Left cardiac atrium (tissue), 4 donors: Measurements from ENCODE around the gene TMEM178A. TPM values are rescaled to one million over a fixed set of nuclear protein-coding genes. Genes with fewer than 3 reads are reported as not detected.
"Not testable (repeated sequence)": the region's sequence is repeated elsewhere in the genome, so short reads cannot be mapped to it uniquely, and the experiment has no call there.

Experiments
- ATAC-seq, 2 donors: fragments of 200-7000 bp; cut with Tn5 transposase; one replicate each; pipeline ENCODE4 v1.9.1; 2020; ENCODE audit warnings: mild to moderate bottlenecking in 2 of 2, moderate library complexity in 2 of 2
- DNase-seq: peaks from one replicate; pipeline ENCODE4 v3.0.0-alpha.2; 2020
- intact Hi-C, 2 donors: fragments of 100-400 bp; cut with DNase I; formaldehyde crosslinking; loops; one replicate each; pipeline versions ENCODE4 v1.14.1 to v1.15.1; 2022 to 2023
- total RNA-seq, 2 donors: library from RNA; stranded (reverse); fragmentation: NEBNext Ultra II Directional; extraction: Animal tissue kit (Norgen Biotek cat#: 25700); gene quantifications; one replicate each; pipeline ENCODE4 v1.2.1, GENCODE V29; 2021
- donor health status: DM: no; HTN: yes; CAD: no.
- donor health status: DM: no; HTN: yes; CAD: no; lungs with severe emphysema.
- donor health status: DM: yes; HTN: yes; CAD: no.
- donor health status: Dilated cardiomyopathy.

The TMEM178A gene
- total RNA-seq, 2 donors from 2014 or later: 2.0 to 5.4 TPM

DNA sequence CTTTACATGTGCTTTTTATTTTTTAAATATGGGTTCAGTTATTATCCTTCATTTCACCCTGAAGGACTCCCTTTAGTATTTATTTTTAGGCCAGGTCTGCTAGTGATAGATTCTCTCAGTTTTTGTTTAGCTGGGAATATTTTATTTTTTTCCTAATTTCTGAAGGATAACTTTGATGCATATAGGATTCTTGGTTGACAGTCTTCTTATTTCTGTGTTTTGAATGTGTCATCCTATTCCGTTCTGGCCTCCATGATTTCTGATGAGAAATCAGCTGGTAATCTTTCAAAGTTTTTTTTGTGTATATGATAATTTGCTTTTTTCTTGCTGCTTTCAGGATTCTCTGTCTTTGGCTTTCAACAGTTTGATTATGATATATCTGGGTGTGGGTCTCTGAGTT, 35.4 kb downstream of the TMEM178A start:
- no peak for DNase-seq
- intact Hi-C loops: no loop called here
- ATAC-seq: no peak

DNA sequence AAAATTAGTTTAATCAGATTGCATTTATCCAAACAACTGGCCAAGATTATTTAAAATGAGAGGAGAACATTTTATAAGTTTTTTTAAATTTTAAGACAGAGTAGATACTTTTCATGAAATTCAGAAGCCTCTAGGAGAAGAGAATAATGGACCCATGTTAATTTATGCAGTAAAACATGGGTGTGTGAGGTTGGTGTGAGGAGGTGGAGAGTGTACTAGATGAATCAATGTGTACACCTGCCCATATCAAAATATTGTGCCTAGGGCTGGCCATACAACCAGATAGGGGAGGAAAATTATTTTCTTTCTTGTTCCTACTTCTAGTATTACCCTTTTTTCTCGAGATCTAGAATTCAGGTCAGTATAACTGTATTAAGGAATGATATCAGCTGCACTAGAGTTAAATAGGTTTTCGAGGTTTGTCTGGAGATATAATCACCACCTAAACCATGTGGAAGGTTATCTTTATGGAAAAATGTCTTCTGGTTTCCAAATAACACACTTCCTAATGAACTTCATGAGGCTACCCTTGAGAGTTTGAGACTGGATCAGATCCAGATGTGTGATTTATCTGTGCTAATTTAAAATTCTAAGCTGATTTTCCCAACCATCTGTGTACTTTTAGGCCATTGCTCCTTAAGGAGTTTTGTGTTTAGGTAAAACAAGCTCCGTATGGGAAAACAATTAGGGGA, 37.6 kb downstream of the TMEM178A start:
- intact Hi-C loops: no loop called here
- ATAC-seq (no peak), DNase-seq (no peak)

DNA sequence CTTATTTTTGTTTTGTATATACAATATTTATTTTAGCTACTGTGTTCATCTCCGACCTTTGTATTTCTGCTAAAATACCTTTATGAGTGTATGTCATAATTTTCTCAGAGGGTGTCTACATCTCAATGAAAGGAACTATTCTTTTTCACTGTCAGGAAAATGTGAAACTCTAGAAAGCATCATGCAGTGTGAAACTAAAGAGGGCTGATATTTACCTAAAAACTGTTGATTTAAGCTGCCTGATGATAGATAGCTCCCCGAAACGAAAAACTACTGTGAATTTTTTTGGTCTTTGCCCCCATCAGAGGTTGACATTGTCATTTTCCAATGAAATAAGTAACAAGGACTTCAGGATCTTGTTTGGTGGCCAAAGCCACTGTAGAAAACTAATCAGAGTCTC, 38.8 kb downstream of the TMEM178A start:
- DNase-seq (no peak), ATAC-seq (no peak)
- intact Hi-C loops: no loop called here

DNA sequence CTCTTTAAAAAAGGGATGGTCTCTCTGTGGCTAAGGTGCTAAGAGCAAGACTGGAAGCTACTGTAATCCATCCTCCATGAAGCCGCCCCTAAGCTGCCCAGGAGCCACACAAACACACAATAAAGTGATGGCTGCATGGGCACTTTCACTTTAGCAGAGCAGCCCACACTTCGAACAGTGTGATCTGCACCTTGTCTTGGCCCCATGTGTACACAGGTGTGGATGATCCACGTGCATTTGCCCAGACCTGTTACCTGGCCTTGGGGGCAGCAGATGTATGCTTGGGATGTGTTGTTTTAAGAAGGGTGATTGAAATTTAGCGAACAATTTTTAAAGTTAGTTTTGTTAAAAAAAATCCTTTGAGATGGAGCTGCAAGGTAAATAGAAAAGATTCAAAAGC, 39.9 kb downstream of the TMEM178A start:
- ATAC-seq: no peak
- no peak for DNase-seq
- intact Hi-C loops: no loop called here

DNA sequence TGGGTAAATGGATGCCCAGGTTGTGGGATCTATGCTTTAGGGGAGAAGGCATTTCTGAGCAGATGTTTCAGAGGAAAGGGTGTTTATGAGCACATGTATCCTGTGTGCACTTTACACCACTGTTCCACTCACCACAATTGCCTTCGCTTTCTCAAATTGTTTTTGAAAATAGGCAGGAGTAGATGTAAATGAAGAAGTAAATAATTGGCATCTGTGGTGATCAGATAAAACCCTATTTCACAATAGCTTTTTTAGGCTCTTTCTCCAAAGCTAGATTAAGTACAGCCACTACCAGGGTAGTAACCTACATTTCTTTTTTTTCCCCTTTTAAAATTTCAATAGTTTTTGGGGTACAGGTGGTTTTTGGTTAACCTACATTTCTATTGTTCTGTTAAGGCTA, 40.6 kb downstream of the TMEM178A start:
- intact Hi-C loops: no loop called here

DNA sequence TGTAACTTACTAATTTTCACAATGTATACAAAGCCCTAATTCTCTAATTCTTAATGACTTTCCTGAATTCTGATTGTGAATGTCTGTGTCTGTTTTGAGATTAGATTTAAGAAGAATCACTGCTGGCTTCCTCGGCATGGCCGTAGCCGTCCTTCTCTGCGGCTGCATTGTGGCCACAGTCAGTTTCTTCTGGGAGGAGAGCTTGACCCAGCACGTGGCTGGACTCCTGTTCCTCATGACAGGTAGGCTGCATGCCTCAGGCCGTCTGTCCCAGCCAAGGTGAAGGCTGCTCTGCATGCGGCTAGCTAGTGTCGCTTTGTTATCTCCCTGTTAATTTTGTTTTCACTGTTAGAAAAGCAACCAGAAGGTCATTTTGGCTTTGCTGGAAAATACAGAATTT, 41.2 kb downstream of the TMEM178A start:
- DNase-seq: no peak
- no peak for ATAC-seq
- intact Hi-C loops: no loop called here

More for the DNA sequence above, 40.6 kb downstream of the TMEM178A start:
- ATAC-seq (no peak), DNase-seq (no peak)

DNA sequence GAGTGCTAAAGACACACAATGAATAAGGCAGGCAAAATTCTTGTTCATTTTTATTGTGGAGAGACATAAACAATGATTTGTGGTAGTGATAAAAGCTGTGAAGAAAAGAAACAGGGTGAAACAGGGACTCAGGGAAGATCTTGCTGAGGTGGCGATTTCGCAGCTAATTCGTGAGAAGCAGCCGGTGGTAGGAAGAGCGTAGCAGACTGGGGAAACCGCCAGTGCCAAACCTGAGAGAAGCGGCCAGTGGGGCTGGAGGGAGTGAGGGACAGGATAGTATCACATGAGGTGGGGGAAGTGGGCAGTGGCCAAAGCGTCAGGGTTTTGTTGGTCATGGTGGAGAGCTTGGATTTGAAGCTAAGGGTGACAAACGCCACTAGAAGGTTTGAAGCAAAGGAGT, 42.3 kb downstream of the TMEM178A start:
- intact Hi-C loops: no loop called here
- ATAC-seq (no peak), DNase-seq (no peak)

DNA sequence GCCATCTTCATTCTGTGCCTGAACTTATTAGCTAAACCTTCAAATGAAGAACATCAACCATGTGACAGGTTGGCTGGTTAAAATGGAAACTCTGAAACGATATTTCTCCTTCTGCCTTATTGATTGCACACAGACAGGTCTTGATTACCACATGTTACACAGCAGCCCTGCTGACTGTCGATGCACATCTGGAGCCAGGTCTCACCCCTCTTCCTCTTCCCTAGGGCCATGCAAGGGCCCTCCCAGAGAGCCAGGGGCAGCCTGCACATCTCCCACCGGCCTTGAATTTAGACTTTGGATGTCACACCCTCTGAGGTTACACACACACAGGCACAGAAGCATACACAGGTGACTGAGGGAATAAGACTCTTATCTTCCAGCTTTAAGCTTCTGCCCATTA, 45.1 kb downstream of the TMEM178A start:
- intact Hi-C loops: no loop called here
- no peak for DNase-seq
- no peak for ATAC-seq

DNA sequence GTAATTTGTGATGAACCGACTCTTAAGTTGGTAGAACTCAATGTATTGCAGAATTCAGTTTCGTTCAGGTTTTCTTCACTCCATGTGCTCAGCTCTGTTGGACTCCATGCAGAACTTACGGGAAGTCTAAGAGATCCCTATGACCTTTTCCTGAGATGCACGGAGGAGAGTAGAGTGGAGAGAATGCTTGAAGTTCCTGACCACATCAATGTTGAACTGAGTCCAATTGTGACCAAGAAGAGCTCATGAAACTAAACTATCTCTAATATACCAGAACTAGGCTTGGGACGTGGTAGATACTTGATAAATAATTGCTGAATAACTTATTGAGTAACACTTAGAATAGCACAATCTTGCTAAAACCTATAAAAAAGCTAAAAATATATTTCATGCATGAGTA, 47.2 kb downstream of the TMEM178A start:
- intact Hi-C loops: no loop called here
- DNase-seq (no peak), ATAC-seq (no peak)

DNA sequence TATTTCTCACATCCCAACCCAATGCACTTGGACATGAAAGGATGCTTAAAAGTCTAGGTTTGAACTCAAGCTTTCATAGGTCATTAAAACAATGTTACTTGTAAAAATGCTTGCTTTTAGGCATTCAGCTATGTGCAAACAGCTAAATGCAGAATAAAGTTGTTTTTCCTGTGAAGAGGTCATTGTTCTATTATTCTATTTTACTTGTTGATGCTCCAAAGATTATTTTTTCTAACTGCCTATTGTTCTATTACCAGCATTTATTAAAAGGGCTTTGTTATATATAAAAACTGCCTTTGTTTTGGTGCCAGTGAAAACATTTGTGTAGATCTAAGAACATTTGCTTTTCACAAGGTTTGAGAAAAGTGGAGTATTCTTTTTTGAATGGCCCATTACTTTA, 49.4 kb downstream of the TMEM178A start:
- DNase-seq (no peak), ATAC-seq (no peak)
- intact Hi-C loops: no loop called here

DNA sequence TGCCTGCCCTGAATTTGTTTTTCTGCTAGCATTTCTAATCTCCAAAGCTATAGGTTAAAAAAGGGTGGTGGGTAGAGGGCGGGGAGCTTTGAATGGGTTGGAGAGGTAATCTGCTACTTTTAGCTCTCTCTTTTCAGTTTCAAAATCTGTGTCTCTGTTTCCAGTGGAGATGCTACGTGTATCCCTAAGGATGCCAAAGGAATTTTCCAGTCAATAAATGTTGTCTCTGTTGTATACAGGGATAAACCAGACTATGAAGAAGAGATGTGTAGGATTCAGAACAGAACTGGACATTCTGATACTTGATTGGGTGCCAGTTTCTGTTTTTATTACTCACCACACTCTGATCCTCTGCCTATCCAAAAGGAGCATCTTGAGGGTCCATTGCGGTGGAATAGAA, 50.1 kb downstream of the TMEM178A start:
- intact Hi-C loops: no loop called here
- no peak for ATAC-seq
- DNase-seq: no peak

DNA sequence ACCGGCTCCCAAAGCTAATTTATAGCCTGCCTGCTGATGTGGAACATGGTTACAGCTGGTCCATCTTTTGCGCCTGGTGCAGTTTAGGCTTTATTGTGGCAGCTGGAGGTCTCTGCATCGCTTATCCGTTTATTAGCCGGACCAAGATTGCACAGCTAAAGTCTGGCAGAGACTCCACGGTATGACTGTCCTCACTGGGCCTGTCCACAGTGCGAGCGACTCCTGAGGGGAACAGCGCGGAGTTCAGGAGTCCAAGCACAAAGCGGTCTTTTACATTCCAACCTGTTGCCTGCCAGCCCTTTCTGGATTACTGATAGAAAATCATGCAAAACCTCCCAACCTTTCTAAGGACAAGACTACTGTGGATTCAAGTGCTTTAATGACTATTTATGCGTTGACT, 51.4 kb downstream of the TMEM178A start:
- no peak for DNase-seq
- intact Hi-C loops: no loop called here
- no peak for ATAC-seq

DNA sequence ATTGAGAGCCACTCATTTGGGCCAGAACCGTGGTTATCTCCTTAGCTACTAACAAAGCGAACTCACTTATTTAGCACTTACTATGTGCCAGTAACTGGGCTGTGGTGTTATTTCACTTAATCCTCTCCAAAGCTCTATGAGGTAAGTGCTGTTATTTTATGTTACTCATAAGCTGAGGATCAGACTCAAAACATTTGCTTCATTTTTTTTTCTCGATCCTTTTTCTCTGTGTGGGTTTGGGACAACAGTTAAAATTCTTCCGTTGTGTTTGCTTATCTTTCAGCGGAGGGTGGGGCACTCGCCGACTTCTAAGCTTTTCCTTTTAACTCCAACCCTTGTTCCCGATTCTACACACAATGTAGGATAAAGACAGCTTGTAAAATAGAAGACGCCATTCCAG, 52.8 kb downstream of the TMEM178A start:
- intact Hi-C loops: no loop called here
- ATAC-seq (peak in 1 of 2 donors; percentile 77), DNase-seq (no peak)

DNA sequence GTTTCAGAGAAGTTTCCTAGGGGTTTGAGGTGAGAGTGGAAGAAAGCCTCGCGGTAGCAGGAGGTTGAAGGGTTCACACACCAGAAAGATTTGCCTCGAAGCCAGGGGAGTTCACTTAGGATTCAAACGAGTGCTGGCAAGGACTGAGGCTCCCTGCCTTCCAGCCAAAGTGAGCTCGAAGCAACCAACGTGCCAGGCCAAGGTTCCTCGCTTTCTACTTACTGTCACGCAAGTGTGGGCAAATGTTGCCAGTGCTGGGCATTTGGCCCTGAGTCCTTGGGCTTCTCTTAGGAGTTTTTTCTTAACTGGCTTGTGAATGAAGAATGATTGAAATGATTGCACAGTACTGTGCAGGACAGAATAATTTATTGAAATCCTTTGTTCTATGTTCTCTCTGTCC, 53.6 kb downstream of the TMEM178A start:
- DNase-seq (no peak), ATAC-seq (peak in 1 of 2 donors; percentile 78)
- intact Hi-C loops: no loop called here

DNA sequence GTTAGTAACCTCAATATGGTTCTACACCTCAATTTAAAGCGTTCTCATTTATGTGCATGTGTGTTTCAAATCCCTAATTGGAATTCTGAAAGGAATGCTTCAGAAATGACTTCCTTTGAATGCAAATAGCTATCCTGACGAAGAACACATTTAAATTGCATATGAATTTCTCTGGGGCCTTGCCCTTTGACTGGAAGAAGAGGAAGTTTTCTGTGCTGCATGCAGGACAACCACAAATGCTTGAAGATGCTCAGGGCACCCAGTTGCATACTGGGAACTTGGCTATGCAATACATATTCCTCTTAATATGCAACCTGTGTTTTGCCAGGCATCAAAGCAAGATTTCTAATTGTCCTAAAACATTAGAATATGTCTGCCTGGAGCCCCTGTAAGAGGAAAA, 55.3 kb downstream of the TMEM178A start:
- DNase-seq (no peak), ATAC-seq (no peak)
- intact Hi-C loops: no loop called here

DNA sequence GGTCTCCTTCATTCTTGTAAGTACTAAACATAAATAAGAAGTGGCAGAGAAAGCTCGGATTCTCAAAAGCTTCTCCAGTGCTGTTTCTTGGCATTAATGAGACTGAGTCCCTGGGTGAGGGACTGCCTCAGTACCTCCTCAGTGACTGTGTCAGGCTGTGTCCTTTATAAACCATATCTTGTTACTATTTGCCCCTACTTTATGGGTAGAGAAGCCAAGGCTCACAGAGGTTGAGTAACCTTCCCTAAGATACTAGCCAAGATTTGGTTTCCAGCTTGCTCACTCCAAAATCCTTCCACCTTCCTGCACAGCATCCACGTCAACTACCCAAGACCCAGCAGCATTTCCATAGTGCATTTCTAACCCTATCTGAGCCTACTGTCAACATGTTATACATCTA, 57.8 kb downstream of the TMEM178A start:
- DNase-seq (no peak), ATAC-seq (no peak)
- intact Hi-C loops: no loop called here

DNA sequence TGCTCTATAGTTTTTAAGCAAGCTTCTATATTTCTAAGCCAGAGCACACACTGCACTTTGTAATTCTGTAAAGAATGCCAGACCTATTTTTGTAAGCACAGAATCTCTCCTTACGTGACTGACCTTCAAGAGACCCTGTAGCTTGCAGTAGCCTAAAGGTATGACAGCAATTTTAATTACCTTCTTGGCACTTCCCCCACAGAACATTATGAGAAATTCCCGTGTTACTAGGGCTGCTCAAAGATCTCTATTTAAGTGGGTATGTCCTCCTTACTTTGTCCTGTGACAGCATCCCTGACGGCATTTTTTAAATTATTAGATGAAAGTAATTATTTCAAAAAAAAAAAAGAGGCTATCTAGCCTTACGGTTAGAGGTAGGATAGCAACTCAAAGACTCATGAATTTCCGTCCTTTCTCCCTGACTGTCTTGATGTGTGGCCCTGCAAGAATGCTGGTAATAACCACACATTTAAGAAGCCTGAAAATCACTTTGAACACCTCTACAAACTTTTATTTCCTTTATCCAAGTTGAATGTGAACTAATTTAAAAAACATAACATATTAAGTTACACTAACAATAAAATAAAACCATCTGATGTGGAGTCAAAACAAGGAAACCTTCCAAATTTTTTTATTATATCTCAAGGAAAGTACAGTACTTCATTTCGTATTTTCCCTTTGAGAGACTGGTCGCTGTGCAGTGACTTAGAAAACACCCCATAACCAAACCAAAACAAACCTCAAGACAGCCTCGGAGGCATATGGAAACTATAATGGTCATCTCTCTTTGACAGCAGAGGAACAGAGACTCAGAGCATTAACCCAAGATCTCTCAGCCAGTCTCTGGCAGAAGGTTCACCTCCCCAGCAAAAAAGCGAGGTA, 58.5 kb downstream of the TMEM178A start:
- intact Hi-C loops: no loop called here
- DNase-seq: no peak
- ATAC-seq: no peak

DNA sequence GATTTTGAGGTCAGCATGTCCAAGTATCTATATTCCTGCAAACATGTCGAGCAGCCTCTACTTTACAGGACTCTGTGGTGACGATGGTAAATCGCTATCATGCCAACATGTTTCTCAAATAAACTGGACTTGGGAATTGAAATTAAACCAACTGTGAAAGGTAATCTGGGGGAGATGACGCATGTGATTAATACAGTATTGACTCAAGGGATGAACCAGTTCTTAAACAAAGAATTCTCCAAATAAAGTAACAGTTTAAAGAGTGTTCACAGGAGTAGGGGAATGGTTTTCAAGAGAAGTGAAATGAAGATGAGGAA, 59.1 kb downstream of the TMEM178A start:
- no peak for DNase-seq
- intact Hi-C loops: no loop called here
- ATAC-seq: no peak

DNA sequence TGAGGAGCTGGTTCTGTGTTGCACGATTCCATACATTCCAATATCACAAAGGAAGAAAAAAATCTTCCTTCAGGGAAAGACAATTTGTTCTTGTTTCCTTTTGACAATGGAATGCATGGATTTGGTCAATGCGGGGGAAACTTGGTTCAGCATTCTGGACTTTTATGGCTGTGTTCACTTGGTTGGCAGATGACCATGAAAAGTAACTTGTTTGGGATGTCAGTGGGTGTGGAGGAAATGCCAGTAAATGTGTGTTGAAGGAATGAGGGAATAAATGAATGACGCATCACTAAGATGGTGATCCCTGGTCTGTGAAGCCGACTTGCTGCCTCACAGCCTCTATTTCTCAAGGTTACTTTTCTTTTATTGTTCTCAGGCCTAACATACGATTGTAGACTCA, 59.7 kb downstream of the TMEM178A start:
- DNase-seq: no peak
- intact Hi-C loops: no loop called here
- no peak for ATAC-seq

DNA sequence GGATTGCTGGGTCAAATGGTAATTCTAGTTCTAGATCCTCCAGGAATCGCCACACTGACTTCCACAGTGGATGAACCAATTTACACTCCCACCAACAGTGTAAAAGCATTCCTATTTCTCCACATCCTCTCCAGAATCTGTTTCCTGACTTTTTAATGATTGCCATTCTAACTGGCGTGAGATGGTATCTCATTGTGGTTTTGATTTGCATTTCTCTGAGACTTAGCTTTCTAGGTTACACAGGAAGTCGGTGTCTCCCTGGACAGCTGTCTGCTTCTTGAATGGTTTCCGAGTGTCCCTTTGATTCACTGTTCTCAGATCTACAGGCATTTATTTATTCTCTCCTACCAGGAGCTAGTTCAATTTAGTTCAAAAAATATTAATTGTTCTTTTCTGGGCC, 62.4 kb downstream of the TMEM178A start:
- DNase-seq, ATAC-seq, intact Hi-C loops: not testable (repeated sequence)

DNA sequence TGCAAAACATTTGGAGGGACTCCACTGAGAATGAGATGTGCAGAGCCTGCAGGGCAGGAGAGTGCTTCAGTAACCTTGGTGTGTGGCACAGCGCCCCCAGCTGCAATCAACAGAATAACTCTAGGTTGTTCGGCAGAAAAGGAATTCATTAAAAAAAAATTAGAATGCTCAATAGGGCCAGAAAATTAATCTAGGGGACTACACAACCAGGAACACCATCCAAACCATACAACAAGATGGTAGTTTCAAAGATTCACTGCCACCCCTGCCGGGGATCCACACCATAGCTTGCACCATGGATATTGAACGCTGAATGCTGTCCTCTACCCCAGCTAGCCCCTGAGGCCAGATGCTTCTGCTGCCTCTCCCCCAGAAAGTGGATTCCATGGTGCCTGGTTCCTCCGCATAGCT, 63.2 kb downstream of the TMEM178A start:
- ATAC-seq: peak in 1 of 2 donors; percentile 28
- intact Hi-C loops: no loop called here
- DNase-seq: peak; percentile 39
